GM13977 (cell line): ENCODE measurements around the gene NRXN2.

ENCODE experiments used
- DNase-seq: peaks from one replicate; pipeline ENCODE4 v3.0.0; 2012; ENCODE audit warnings: low spot score
- CTCF ChIP-seq: IDR thresholded peaks from 2 replicates; pipeline ENCODE4 v1.5.1; 2012; ENCODE audit warnings: mild to moderate bottlenecking, control low read depth; ENCODE audit not compliant: insufficient read depth; ENCODE audit errors: extremely low read depth, missing control alignments
- in situ Hi-C: fragments of 300-500 bp; cut with MboI; formaldehyde crosslinking; loops from one replicate; pipeline ENCODE4 v1.12.0; 2022; ENCODE audit warnings: low sequenced_read_pairs, low pct_unique_long_range_greater_than_20kb, mixed read lengths, inconsistent platforms; ENCODE audit not compliant: unreplicated experiment

Gene NRXN2

DNA sequence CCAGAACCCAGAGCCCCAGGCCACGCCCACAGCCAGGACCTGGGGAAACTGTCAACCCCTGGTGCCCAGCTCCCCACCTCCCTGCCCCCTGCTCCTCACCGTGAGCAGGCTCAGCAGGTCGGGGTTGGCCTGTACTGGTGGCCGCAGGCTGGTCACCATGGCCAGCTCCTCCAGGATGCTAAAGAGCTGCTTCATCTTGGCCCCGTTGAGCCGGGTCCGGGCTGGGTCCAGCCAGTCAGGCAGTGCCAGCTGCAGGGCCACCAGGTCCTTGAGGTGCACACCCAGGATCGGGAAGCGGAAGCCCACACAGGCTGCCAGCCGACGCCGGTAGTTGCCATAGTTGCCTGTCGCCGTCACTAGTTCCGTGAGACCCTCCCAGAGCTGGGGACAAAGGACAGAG is 13.7 kb upstream of the NRXN2 start:
- no peak for DNase-seq
- in situ Hi-C loops = no loop called here
- TF ChIP-seq CTCF = no peak

DNA sequence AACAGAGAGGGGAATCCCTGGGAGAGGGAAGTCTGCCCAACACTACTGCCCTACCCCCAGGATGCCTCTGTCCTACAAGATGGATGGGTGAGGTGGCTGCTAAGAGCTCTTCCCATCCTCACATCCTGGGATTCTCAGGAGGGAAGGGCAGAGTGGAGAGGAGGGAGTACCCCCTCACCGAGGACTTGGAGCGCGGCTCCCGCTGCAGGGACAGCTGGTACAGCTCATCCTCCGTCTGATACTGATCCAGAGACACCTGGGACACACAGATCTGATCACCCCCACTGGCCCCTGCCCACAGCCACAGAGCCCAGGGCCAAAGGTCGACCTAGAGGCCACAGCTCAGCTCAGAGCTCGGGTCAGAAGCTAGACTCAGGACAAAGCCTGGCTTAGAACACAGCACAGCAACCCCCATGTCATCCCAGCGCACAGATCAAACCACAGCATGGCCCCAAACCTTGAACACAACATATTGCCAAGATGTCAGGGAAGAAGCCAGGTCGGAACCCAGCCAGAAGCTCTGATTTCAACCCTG is 12.8 kb upstream of the NRXN2 start:
- no peak for DNase-seq
- in situ Hi-C loops = no loop called here
- no peak for TF ChIP-seq CTCF

- in situ Hi-C loops = no loop called here
- no peak for TF ChIP-seq CTCF
- DNase-seq = no peak
Measured at GRCh38 chr11:64734811-64735724, 12.1 kb upstream of the NRXN2 start.

GRCh38 chr11:64731601-64732000 is 8.6 kb upstream of the NRXN2 start:
- in situ Hi-C loops = no loop called here

GRCh38 chr11:64729851-64730382 is 6.9 kb upstream of the NRXN2 start:
- TF ChIP-seq CTCF = no peak
- no peak for DNase-seq
- in situ Hi-C loops = no loop called here

More at GRCh38 chr11:64731601-64732000, 8.6 kb upstream of the NRXN2 start:
- no peak for DNase-seq
- TF ChIP-seq CTCF = no peak

DNA sequence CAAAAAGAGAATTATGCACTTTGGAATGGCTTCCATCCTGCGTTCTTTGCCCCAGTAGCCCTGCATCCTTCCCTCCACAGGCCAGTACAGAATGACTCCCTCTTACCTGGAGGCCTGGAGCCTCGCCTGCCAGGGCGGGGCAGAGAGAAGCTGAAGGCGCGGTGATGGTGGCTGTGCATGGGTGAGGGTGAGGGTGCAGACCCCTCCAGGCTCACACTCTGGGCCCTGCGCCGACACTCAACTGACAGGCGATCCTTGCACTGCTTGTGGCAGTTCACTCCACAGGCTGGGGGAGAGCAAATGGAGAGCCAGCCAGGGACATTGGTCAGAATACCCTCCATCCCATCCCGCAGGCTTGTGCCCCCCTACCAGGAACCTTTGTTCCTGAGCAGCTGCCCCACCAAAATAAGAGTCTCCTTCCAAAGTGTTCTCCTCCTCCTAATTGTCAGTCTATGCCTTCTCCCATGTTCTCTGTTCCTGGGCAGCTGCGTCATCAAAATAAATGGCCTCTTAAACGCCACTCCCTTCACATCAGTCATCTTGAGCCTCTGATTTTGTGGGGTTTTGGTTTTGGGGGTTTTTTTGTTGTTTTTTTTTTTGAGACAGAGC is 5.9 kb upstream of the NRXN2 start:
- in situ Hi-C loops = no loop called here
- no peak for TF ChIP-seq CTCF
- no peak for DNase-seq
